K562 (cell line): ENCODE data around the gene FGF22. TPM values are rescaled to one million over a fixed set of nuclear protein-coding genes. Genes with fewer than 3 reads are reported as not detected.
"Not testable (repeated sequence)": the region's sequence is repeated elsewhere in the genome, so short reads cannot be mapped to it uniquely, and the experiment has no call there.

Experiments used
- ATAC-seq: fragments of 200-7000 bp; cut with Tn5 transposase; 3 replicates; pipeline ENCODE4 v1.9.1; 2020; ENCODE audit warnings: moderate library complexity
- BruUV-seq: library from RNA; stranded (reverse); fragments of 400-500 nt; replicated peaks from 2 replicates; lab custom pipeline; 2021; lab: Mats Ljungman, UMichigan
- CTCF ChIA-PET: fragments of 300-600 bp; formaldehyde crosslinking; extraction: SDS; loops from one replicate; lab custom pipeline; 2021; ENCODE audit warnings: low intra/inter-chr PET ratio; lab: Yijun Ruan, JAX
- POLR2A ChIA-PET: fragments of 300-600, 350-650 bp; sonication (Branson Sonifier 250); formaldehyde crosslinking; extraction: SDS; loops from one replicate; lab custom pipeline; 2021; ENCODE audit warnings: antibody characterized with exemption, inconsistent platforms; lab: Yijun Ruan, JAX
- DNase-seq, 4 experiments: peaks; one replicate each; pipeline versions ENCODE4 v3.0.0 to v3.0.0-alpha.2; 2011 to 2018; ENCODE audit warnings: low spot score in 3 of 4, mixed read lengths in 3 of 4; ENCODE audit errors: extremely low read depth in 1 of 4
- FAIRE-seq: peaks from 2 replicates; lab custom pipeline; 2011; peaks lifted over from hg19 to GRCh38; lab: Jason Lieb, UNC
- H2AFZ ChIP-seq: 2 replicates; pipeline ENCODE4 v1.6.0; 2011; ENCODE audit warnings: low read depth, low read length, control low read depth, inconsistent platforms
- H3K27ac ChIP-seq: fragments of 200-600 bp; 3 replicates; pipeline ENCODE4 v1.8.0; 2011; ENCODE audit warnings: low read depth, mild to moderate bottlenecking, control low read depth, inconsistent platforms, low read length, moderate library complexity, mixed read lengths; ENCODE audit errors: extremely low read depth
- H3K27me3 ChIP-seq, 2 experiments: fragments of 300-600 bp in 1 of 2; 2 replicates in 1 of 2; 3 replicates in 1 of 2; pipeline versions ENCODE4 v1.6.0 to v1.8.0; 2011; ENCODE audit warnings: inconsistent platforms in 2 of 2, low read length in 2 of 2, mild to moderate bottlenecking in 1 of 2, mixed read lengths in 1 of 2, moderate library complexity in 1 of 2; ENCODE audit not compliant: control insufficient read depth in 2 of 2, insufficient read depth in 2 of 2
- H3K36me3 ChIP-seq: fragments of 300-600 bp; 3 replicates; pipeline ENCODE4 v1.8.0; 2011; ENCODE audit warnings: mild to moderate bottlenecking, low read length, inconsistent platforms; ENCODE audit not compliant: control insufficient read depth, insufficient read depth
- H3K4me1 ChIP-seq, 2 experiments: fragments of 200-600 bp in 1 of 2; replicated peaks in 1 of 2; 2 replicates in 1 of 2; 3 replicates in 1 of 2; pipeline versions ENCODE4 v1.5.1 to v1.8.0; 2011; ENCODE audit warnings: inconsistent platforms in 2 of 2, low read length in 2 of 2, mild to moderate bottlenecking in 1 of 2, mixed read lengths in 1 of 2, moderate library complexity in 1 of 2; ENCODE audit not compliant: control insufficient read depth in 2 of 2, insufficient read depth in 2 of 2
- H3K4me2 ChIP-seq: 2 replicates; pipeline ENCODE4 v1.6.1; 2011; ENCODE audit warnings: low read length, control low read depth, inconsistent platforms, mixed read lengths; ENCODE audit not compliant: insufficient read depth
- H3K4me3 ChIP-seq: fragments of 200-600 bp; sonication (generic), shearing (Covaris generic); 2 replicates; pipeline ENCODE4 v1.5.1; 2016; ENCODE audit warnings: control low read depth, inconsistent platforms
- H3K79me2 ChIP-seq: fragments of 200-600 bp; 3 replicates; pipeline ENCODE4 v1.8.0; 2011; ENCODE audit warnings: low read length, inconsistent platforms; ENCODE audit not compliant: control insufficient read depth, insufficient read depth
- H3K9ac ChIP-seq, 2 experiments: 2 replicates each; pipeline versions ENCODE4 v1.6.0 to v1.6.1; 2011; ENCODE audit warnings: low read depth in 2 of 2, low read length in 2 of 2, control low read depth in 1 of 2, inconsistent platforms in 1 of 2, mild to moderate bottlenecking in 1 of 2, mixed read lengths in 1 of 2; ENCODE audit not compliant: insufficient read depth in 1 of 2
- H3K9me1 ChIP-seq: one replicate; pipeline ENCODE4 v1.6.0; 2011; ENCODE audit warnings: inconsistent platforms, mild to moderate bottlenecking, low read length, moderate library complexity; ENCODE audit not compliant: control insufficient read depth, insufficient read depth
- H3K9me3 ChIP-seq: replicated peaks from 2 replicates; pipeline ENCODE4 v1.5.1; 2011; ENCODE audit warnings: low read depth, low read length, inconsistent platforms; ENCODE audit not compliant: control insufficient read depth, insufficient read depth
- H4K20me1 ChIP-seq: replicated peaks from 2 replicates; pipeline ENCODE4 v1.6.1; 2011; ENCODE audit warnings: low read length, inconsistent platforms, mixed read lengths; ENCODE audit not compliant: control insufficient read depth, insufficient read depth
- ARID1B ChIP-seq: fragments of 450-650 bp; IDR thresholded peaks from 2 replicates; pipeline ENCODE4 v1.6.1; 2016; ENCODE audit warnings: antibody characterized with exemption, mild to moderate bottlenecking, inconsistent platforms
- DPF2 ChIP-seq: fragments of 450-650 bp; IDR thresholded peaks from 2 replicates; pipeline ENCODE4 v1.6.1; 2016
- ESRRA ChIP-seq: fragments of 450-650 bp; IDR thresholded peaks from 2 replicates; pipeline ENCODE4 v1.6.1; 2014; ENCODE audit warnings: low read depth, mild to moderate bottlenecking, moderate library complexity, borderline replicate concordance
- GATA2 ChIP-seq: sonication (generic); formaldehyde crosslinking; IDR thresholded peaks from 2 replicates; pipeline ENCODE4 v1.4.0; 2020; ENCODE audit warnings: mild to moderate bottlenecking, missing genetic modification reagents
- JUND ChIP-seq, 2 experiments: IDR thresholded peaks; 2 replicates in 1 of 2; 3 replicates in 1 of 2; pipeline ENCODE4 v1.6.1; 2011; ENCODE audit warnings: borderline replicate concordance in 2 of 2, low read depth in 2 of 2, low read length in 2 of 2, improper control_type of control experiment in 1 of 2, missing biosample characterization in 1 of 2, missing genetic modification characterization in 1 of 2, missing genetic modification reagents in 1 of 2
- KDM1A ChIP-seq, 2 experiments: fragments of 450-650 bp; IDR thresholded peaks; 2 replicates each; pipeline ENCODE4 v1.6.1; 2016; ENCODE audit warnings: mild to moderate bottlenecking in 2 of 2
- SMARCA4 ChIP-seq: fragments of 450-650 bp; IDR thresholded peaks from 2 replicates; pipeline ENCODE4 v1.6.1; 2016
- SMARCE1 ChIP-seq: fragments of 450-650 bp; IDR thresholded peaks from 2 replicates; pipeline ENCODE4 v1.7.1; 2016; ENCODE audit warnings: mild to moderate bottlenecking
- SOX6 ChIP-seq: fragments of 450-650 bp; IDR thresholded peaks from 2 replicates; pipeline ENCODE4 v1.6.1; 2014; ENCODE audit warnings: mild to moderate bottlenecking
- SP1 ChIP-seq: sonication (generic); formaldehyde crosslinking; IDR thresholded peaks from 2 replicates; pipeline ENCODE4 v1.8.1; 2022; ENCODE audit warnings: mild to moderate bottlenecking, missing genetic modification reagents
- TEAD1 ChIP-seq, 2 experiments: fragments of 450-650 bp in 1 of 2; sonication (generic) in 1 of 2; formaldehyde crosslinking; IDR thresholded peaks; 2 replicates each; pipeline versions ENCODE4 v1.4.0 to v1.8.0; 2020 to 2022; ENCODE audit warnings: mild to moderate bottlenecking in 2 of 2, missing genetic modification reagents in 1 of 2
- TEAD4 ChIP-seq, 2 experiments: sonication (generic) in 1 of 2; formaldehyde crosslinking in 1 of 2; IDR thresholded peaks; 2 replicates each; pipeline versions ENCODE4 v1.6.1 to v1.8.0; 2012 to 2022; ENCODE audit warnings: borderline replicate concordance in 1 of 2, inconsistent platforms in 1 of 2, low read length in 1 of 2, mild to moderate bottlenecking in 1 of 2, missing genetic modification reagents in 1 of 2
- TRIM28 ChIP-seq: fragments of 450-650 bp; IDR thresholded peaks from 2 replicates; pipeline ENCODE4 v1.6.1; 2017
- ZNF644 ChIP-seq: fragments of 200-800 bp; sonication (Bioruptor generic); IDR thresholded peaks from 2 replicates; pipeline ENCODE4 v1.6.1; 2016; ENCODE audit warnings: low read depth, missing genetic modification characterization, missing compliant biosample characterization
- ZNF766 ChIP-seq: fragments of 200-800 bp; sonication (Bioruptor generic); conservative IDR thresholded peaks from 2 replicates; pipeline ENCODE4 v1.6.1; 2016; ENCODE audit warnings: missing genetic modification characterization, missing compliant biosample characterization
- WGBS: fragments of 100-300 bp; shearing (Covaris generic); methylation state at CpG from one replicate; pipeline ENCODE4 v1.1.6; 2016; ENCODE audit warnings: low coverage, mixed read lengths; ENCODE audit not compliant: insufficient coverage; ENCODE audit errors: missing lambda C conversion rate; 5-methylcytosine and 5-hydroxymethylcytosine counted together
- in situ Hi-C: fragments of 300-500 bp; cut with MboI; formaldehyde crosslinking; loops from 4 replicates; pipeline ENCODE4 v1.15.0; 2018; ENCODE audit warnings: inconsistent platforms, mixed read lengths
- intact Hi-C: fragments of 100-400 bp; cut with micrococcal nuclease; formaldehyde crosslinking; loops from 2 replicates; pipeline ENCODE4 v1.14.2; 2022
- polyA plus RNA-seq, 8 experiments: library from polyadenylated mRNA; depleted of rRNA in 4 of 8; stranded (reverse) in 5 of 8; unstranded in 3 of 8; fragments of >200 nt; fragmentation: Nextera tagmentation in 2 of 8; fragmentation: Illumina TruSeq in 1 of 8; extraction: Ambion mirVana in 2 of 8; extraction: Trizol in 1 of 8; gene quantifications; 2 replicates each; pipeline versions ENCODE4 v1.2.1 to v1.2.3, GENCODE V29; 2011 to 2014; ENCODE audit warnings: inconsistent platforms in 1 of 8, missing spikeins in 1 of 8
- total RNA-seq, 7 experiments: library from RNA; depleted of rRNA in 6 of 7; stranded (reverse); fragments of >200 nt in 6 of 7; fragmentation: Illumina TruSeq in 2 of 7; extraction: Trizol in 2 of 7; gene quantifications; 2 replicates each; pipeline versions ENCODE4 v1.2.1 to v1.2.3, GENCODE V29; 2011 to 2021; ENCODE audit warnings: low replicate concordance in 1 of 7
- TF ChIP-seq, protein P1 (sequence below): fragments of 450-650 bp; formaldehyde crosslinking; IDR thresholded peaks from 2 replicates; pipeline ENCODE4 v1.4.0; 2020; ENCODE audit warnings: mild to moderate bottlenecking, moderate library complexity
- TF ChIP-seq, protein P2 (sequence below): fragments of 250-450 bp; sonication (Bioruptor Pico); IDR thresholded peaks from 2 replicates; pipeline ENCODE4 v1.4.0; 2020; ENCODE audit warnings: mild to moderate bottlenecking

Gene FGF22
- total and polyA plus RNA-seq, 9 of the 15 experiments (the other 6 are each of a cell fraction or from before 2014, with no cell fraction given): 0.14 to 2.2 (median 0.86) TPM; not detected in 4

DNA sequence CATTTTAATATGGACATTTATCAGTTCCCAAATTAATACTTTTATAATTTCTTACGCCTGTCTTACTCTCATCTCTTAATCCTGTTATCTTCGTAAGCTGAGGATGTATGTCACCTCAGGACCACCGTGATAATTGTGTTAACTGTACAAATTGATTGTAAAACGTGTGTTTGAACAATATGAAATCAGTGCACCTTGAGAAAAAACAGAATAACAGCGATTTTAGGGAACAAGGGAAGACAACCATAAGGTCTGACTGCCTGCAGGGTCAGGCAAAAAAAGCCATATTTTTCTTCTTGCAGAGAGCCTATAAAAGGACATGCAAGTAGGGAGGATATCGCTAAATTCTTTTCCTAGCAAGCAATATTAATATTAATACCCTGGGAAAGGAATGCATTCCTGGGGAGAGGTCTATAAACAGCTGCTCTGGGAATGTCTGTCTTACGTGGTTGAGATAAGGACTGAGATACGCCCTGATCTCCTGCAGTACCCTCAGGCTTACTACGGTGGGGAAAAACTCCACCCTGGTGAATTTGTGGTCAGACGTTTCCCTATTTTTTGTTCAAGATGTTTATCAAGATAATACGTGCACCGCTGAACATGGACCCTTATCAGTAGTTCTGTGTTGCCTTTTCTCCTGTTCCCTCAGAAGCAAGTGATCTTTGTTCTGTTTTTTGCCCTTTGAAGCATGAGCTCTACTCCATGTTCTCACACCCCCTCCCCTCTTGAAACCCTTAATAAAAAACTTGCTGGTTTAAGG lies 29.2 kb downstream of the FGF22 start:
- in situ Hi-C loops: loop anchor here (5.0 kb wide), 1 partner anchor 63 kb away; no protein-coding TSS in a partner anchor
- H3K4me3 ChIP-seq; H3K27me3 ChIP-seq; H3K9me3 ChIP-seq; CTCF ChIA-PET; H3K27ac ChIP-seq; intact Hi-C loops; ATAC-seq; H3K9me1 ChIP-seq; BruUV-seq; H4K20me1 ChIP-seq; H3K9ac ChIP-seq; H3K79me2 ChIP-seq; H3K36me3 ChIP-seq; TF ChIP-seq TEAD4 (CRISPR knock-in tag; IDR thresholded peaks at IDR 0.05; ENCODE audit: borderline replicate concordance): not testable (repeated sequence)
- WGBS: 16% methylated on average over 12 of the region's 12 CpGs
- Histone ChIP-seq H2AFZ (peak overlapping the region; percentile 32; the same call in 1 of the 2 replicates), H3K4me2 (peak overlapping the region; percentile 41; the same call in 1 of the 2 replicates), H3K4me1 (peaks cover 8 to 18% of the 10 kb centered on the region in 2 experiments; a peak in 4 of 5 replicates)
- peak; percentile 55 for FAIRE-seq
- peak in 2 of 4 experiments; percentile 18 to 48 for DNase-seq
- POLR2A ChIA-PET: interaction anchor here (1.0 to 1.5 kb wide), 4 partner anchors 9 to 61 kb away, joined by 3 to 8 read pairs (median 6); partner anchors contain the start of gene POLRMT
- TF ChIP-seq GATA2 (CRISPR knock-in tag) (0 out of 2 replicates have a peak, but pooled peaks have one; percentile 10), SMARCE1 (peak; percentile 90; the same call in 1 of the 2 replicates), TEAD4 (IDR thresholded peaks at IDR 0.05; ENCODE audit: low read length) (peak; percentile 63; the same call in 1 of the 2 replicates), SMARCA4 (peak; percentile 52; the same call in 1 of the 2 replicates), KDM1A (IDR thresholded peaks at IDR 0.05) (peak in 1 of 2 experiments; percentile 17; a peak in 1 of 4 replicates), ZNF644 (tag) (0 out of 2 replicates have a peak, but pooled peaks have one; percentile 50), DPF2 (0 out of 2 replicates have a peak, but pooled peaks have one; percentile 19), SP1 (peak; percentile 62), ESRRA (peak; percentile 78; the same call in 1 of the 2 replicates), ARID1B (peak; percentile 75), JUND (IDR thresholded peaks at IDR 0.05; ENCODE audit: borderline replicate concordance, low read depth, low read length) (0 out of 2 replicates have a peak, but pooled peaks have one; percentile 19), JUND (tag; IDR thresholded peaks at IDR 0.05; ENCODE audit: borderline replicate concordance, low read depth, low read length) (0 out of 3 replicates have a peak, but pooled peaks have one; percentile 19), SOX6 (peak; percentile 84; the same call in 1 of the 2 replicates), TRIM28 (peak; percentile 91; the same call in 1 of the 2 replicates), ZNF766 (0 out of 2 replicates have a peak, but pooled peaks have one; percentile 41), TEAD1 (CRISPR knock-in tag; IDR thresholded peaks at IDR 0.05) (peak in 1 of 2 experiments; percentile 75; a peak in 2 of 4 replicates)
- TF ChIP-seq, protein P1, sequence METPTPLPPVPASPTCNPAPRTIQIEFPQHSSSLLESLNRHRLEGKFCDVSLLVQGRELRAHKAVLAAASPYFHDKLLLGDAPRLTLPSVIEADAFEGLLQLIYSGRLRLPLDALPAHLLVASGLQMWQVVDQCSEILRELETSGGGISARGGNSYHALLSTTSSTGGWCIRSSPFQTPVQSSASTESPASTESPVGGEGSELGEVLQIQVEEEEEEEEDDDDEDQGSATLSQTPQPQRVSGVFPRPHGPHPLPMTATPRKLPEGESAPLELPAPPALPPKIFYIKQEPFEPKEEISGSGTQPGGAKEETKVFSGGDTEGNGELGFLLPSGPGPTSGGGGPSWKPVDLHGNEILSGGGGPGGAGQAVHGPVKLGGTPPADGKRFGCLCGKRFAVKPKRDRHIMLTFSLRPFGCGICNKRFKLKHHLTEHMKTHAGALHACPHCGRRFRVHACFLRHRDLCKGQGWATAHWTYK: 0 out of 2 replicates have a peak, but pooled peaks have one; percentile 28
- TF ChIP-seq, protein P2, sequence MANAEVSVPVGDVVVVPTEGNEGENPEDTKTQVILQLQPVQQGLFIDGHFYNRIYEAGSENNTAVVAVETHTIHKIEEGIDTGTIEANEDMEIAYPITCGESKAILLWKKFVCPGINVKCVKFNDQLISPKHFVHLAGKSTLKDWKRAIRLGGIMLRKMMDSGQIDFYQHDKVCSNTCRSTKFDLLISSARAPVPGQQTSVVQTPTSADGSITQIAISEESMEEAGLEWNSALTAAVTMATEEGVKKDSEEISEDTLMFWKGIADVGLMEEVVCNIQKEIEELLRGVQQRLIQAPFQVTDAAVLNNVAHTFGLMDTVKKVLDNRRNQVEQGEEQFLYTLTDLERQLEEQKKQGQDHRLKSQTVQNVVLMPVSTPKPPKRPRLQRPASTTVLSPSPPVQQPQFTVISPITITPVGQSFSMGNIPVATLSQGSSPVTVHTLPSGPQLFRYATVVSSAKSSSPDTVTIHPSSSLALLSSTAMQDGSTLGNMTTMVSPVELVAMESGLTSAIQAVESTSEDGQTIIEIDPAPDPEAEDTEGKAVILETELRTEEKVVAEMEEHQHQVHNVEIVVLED (CRISPR knock-in tag): 0 out of 2 replicates have a peak, but pooled peaks have one; percentile 22
